Right hindlimb (tissue), 1 donor: ENCODE data around the gene GOLGA1.
"Not testable (repeated sequence)": the region's sequence is repeated elsewhere in the genome, so short reads cannot be mapped to it uniquely, and the experiment has no call there.

Experiments
- DNase-seq: peaks from one replicate; pipeline ENCODE4 v3.0.0-alpha.2; 2018

The GOLGA1 gene

GRCh38 chr9:124940521-124940893 lies 376 bp downstream of the GOLGA1 start:
- no peak for DNase-seq

GRCh38 chr9:124939944-124940343 lies 939 bp downstream of the GOLGA1 start:
- no peak for DNase-seq

- no peak for DNase-seq
Measured at GRCh38 chr9:124934290-124934689, 6.6 kb downstream of the GOLGA1 start.

- no peak for DNase-seq
Measured at GRCh38 chr9:124932333-124932732, 8.6 kb downstream of the GOLGA1 start.

- DNase-seq, result no peak
Measured at GRCh38 chr9:124929464-124929863, 11.4 kb downstream of the GOLGA1 start.

GRCh38 chr9:124928116-124928515 lies 12.8 kb downstream of the GOLGA1 start:
- no peak for DNase-seq

- not testable (repeated sequence) for DNase-seq
Measured at GRCh38 chr9:124920394-124920793, 20.5 kb downstream of the GOLGA1 start.

- no peak for DNase-seq
Measured at GRCh38 chr9:124914753-124915405, 26.0 kb downstream of the GOLGA1 start.

GRCh38 chr9:124913378-124913777 lies 27.5 kb downstream of the GOLGA1 start:
- no peak for DNase-seq

- DNase-seq, result no peak
Measured at GRCh38 chr9:124911766-124912165, 29.1 kb downstream of the GOLGA1 start.

GRCh38 chr9:124908098-124908497 lies 32.8 kb downstream of the GOLGA1 start:
- no peak for DNase-seq

GRCh38 chr9:124906966-124907365 lies 33.9 kb downstream of the GOLGA1 start:
- no peak for DNase-seq

GRCh38 chr9:124899845-124900244 lies 41.0 kb downstream of the GOLGA1 start:
- DNase-seq, result no peak

- DNase-seq, result no peak
Measured at GRCh38 chr9:124897570-124898460, 43.1 kb downstream of the GOLGA1 start.

GRCh38 chr9:124894741-124895170 lies 46.1 kb downstream of the GOLGA1 start:
- DNase-seq, result no peak

- no peak for DNase-seq
Measured at GRCh38 chr9:124894035-124894740, 46.7 kb downstream of the GOLGA1 start.

- DNase-seq, result no peak
Measured at GRCh38 chr9:124890179-124890578, 50.7 kb downstream of the GOLGA1 start.

GRCh38 chr9:124889006-124889405 lies 51.9 kb downstream of the GOLGA1 start:
- DNase-seq, result no peak

GRCh38 chr9:124887832-124888231 lies 53.1 kb downstream of the GOLGA1 start:
- no peak for DNase-seq

GRCh38 chr9:124886866-124887492 lies 53.9 kb downstream of the GOLGA1 start:
- DNase-seq, result no peak

GRCh38 chr9:124886461-124886860 lies 54.4 kb downstream of the GOLGA1 start:
- no peak for DNase-seq

- no peak for DNase-seq
Measured at GRCh38 chr9:124885551-124885950, 55.3 kb downstream of the GOLGA1 start.

GRCh38 chr9:124884376-124884775 lies 56.5 kb downstream of the GOLGA1 start:
- DNase-seq, result no peak
